A673 (cell line): ENCODE measurements around the gene KCND3. TPM values are rescaled to one million over a fixed set of nuclear protein-coding genes. Genes with fewer than 3 reads are reported as not detected.

Experiments used
- BruUV-seq: library from RNA; stranded (reverse); fragments of 400-500 nt; replicated peaks from 2 replicates; lab custom pipeline; 2021; lab: Mats Ljungman, UMichigan
- CTCF ChIA-PET: fragments of 300-600 bp; sonication (Branson Sonifier 250); formaldehyde crosslinking; loops from one replicate; lab custom pipeline; 2022; ENCODE audit warnings: antibody characterized with exemption; lab: Charles Lee
- POLR2A ChIA-PET: fragments of 300-600 bp; sonication (Branson Sonifier 250); formaldehyde crosslinking; loops from one replicate; lab custom pipeline; 2022; ENCODE audit warnings: antibody characterized with exemption; ENCODE audit not compliant: low non-redundant PET; lab: Charles Lee
- DNase-seq: peaks from one replicate; pipeline ENCODE4 v3.0.0-alpha.2; 2015; ENCODE audit warnings: low spot score
- H3K27ac ChIP-seq: fragments of 200-600 bp; sonication (generic); 2 replicates; pipeline ENCODE4 v1.5.1; 2016; ENCODE audit warnings: mixed run types, low read depth, mild to moderate bottlenecking, mixed read lengths, antibody characterized with exemption, low read length; ENCODE audit not compliant: poor library complexity, severe bottlenecking
- H3K27me3 ChIP-seq: fragments of 200-600 bp; sonication (generic); replicated peaks from 2 replicates; pipeline ENCODE4 v1.6.1; 2017; ENCODE audit warnings: mixed run types, low read depth, mild to moderate bottlenecking, mixed read lengths, antibody characterized with exemption, low read length; ENCODE audit not compliant: insufficient read depth, poor library complexity
- H3K36me3 ChIP-seq: fragments of 200-600 bp; sonication (generic); 2 replicates; pipeline ENCODE4 v1.6.1; 2016; ENCODE audit warnings: mixed run types, mild to moderate bottlenecking, mixed read lengths, antibody characterized with exemption, low read length; ENCODE audit not compliant: insufficient read depth, poor library complexity, severe bottlenecking
- H3K4me1 ChIP-seq: fragments of 200-600 bp; sonication (generic); 2 replicates; pipeline ENCODE4 v1.6.1; 2017; ENCODE audit warnings: mixed run types, mild to moderate bottlenecking, mixed read lengths, antibody characterized with exemption, low read length; ENCODE audit not compliant: insufficient read depth, poor library complexity, severe bottlenecking
- H3K4me3 ChIP-seq: fragments of 200-600 bp; sonication (generic); 2 replicates; pipeline ENCODE4 v1.5.1; 2016; ENCODE audit warnings: low read depth, mixed run types, mild to moderate bottlenecking, mixed read lengths, low read length; ENCODE audit not compliant: poor library complexity, severe bottlenecking
- H3K9me3 ChIP-seq: fragments of 200-600 bp; sonication (generic); 2 replicates; pipeline ENCODE4 v1.6.1; 2016; ENCODE audit warnings: mixed run types, low read depth, mild to moderate bottlenecking, mixed read lengths, antibody characterized with exemption, low read length; ENCODE audit not compliant: poor library complexity, severe bottlenecking
- EZH2 ChIP-seq: fragments of 200-600 bp; sonication (generic); IDR thresholded peaks from 2 replicates; pipeline ENCODE4 v1.6.1; 2017; ENCODE audit warnings: borderline replicate concordance, low read depth, mild to moderate bottlenecking, mixed read lengths, antibody characterized with exemption, low read length; ENCODE audit not compliant: poor library complexity, severe bottlenecking
- intact Hi-C: fragments of 100-400 bp; cut with micrococcal nuclease; formaldehyde crosslinking; loops from one replicate; pipeline ENCODE4 v1.10.0; 2022; ENCODE audit not compliant: unreplicated experiment
- total RNA-seq: library from RNA; stranded (reverse); gene quantifications from 2 replicates; pipeline ENCODE4 v1.2.3, GENCODE V29; 2021
- TF ChIP-seq, protein P1 (sequence below): fragments of 300-800, 200-600 bp; sonication (generic); conservative IDR thresholded peaks from 2 replicates; pipeline ENCODE4 v1.5.1; 2017; ENCODE audit warnings: low read depth, mild to moderate bottlenecking, antibody characterized with exemption, low read length, moderate library complexity, mixed read lengths

The KCND3 gene
- total RNA-seq, 1 experiment from 2014 or later = not detected

- Histone ChIP-seq H3K27me3 (no peaks in the 10 kb centered on the region), H3K36me3 (no peaks in the 10 kb centered on the region), H3K9me3 (no peaks in the 10 kb centered on the region), H3K27ac (no peak overlapping the region), H3K4me1 (peaks cover 8% of the 10 kb centered on the region), H3K4me3 (no peak overlapping the region)
- POLR2A ChIA-PET = no interaction called here
- no TSS peak for BruUV-seq
- intact Hi-C loops = no loop called here
- no peak for DNase-seq
- no peak for TF ChIP-seq EZH2
- TF ChIP-seq, protein P1, sequence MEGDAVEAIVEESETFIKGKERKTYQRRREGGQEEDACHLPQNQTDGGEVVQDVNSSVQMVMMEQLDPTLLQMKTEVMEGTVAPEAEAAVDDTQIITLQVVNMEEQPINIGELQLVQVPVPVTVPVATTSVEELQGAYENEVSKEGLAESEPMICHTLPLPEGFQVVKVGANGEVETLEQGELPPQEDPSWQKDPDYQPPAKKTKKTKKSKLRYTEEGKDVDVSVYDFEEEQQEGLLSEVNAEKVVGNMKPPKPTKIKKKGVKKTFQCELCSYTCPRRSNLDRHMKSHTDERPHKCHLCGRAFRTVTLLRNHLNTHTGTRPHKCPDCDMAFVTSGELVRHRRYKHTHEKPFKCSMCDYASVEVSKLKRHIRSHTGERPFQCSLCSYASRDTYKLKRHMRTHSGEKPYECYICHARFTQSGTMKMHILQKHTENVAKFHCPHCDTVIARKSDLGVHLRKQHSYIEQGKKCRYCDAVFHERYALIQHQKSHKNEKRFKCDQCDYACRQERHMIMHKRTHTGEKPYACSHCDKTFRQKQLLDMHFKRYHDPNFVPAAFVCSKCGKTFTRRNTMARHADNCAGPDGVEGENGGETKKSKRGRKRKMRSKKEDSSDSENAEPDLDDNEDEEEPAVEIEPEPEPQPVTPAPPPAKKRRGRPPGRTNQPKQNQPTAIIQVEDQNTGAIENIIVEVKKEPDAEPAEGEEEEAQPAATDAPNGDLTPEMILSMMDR = no peak
- CTCF ChIA-PET = no interaction called here
These were observed 262.4 kb downstream of the KCND3 start for GRCh38 chr1:111727056-111727455.

DNA sequence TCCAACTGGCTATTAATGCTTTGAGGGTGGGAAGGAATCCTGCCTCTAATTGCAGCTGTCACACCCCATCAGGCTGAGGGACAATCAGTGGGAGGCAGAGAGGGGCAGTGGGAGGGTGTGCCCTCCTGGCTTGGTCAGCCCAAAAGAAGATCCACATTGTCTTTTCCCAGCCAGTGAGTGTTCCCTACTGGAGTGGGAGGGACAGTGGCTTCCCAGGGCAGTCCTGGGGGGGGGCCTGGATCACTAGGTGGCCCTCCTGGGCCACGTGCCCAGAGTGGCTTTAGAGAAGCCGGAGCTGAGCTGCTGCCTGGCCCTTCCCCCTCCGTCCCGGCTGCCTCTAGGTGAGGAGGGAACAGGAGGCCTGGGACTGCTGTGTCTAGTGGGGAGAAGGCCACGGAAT is 264.3 kb downstream of the KCND3 start:
- Histone ChIP-seq H3K27me3 (no peaks in the 10 kb centered on the region), H3K27ac (no peak overlapping the region), H3K9me3 (no peaks in the 10 kb centered on the region), H3K4me3 (no peak overlapping the region), H3K4me1 (peaks cover 8% of the 10 kb centered on the region), H3K36me3 (no peaks in the 10 kb centered on the region)
- BruUV-seq = no TSS peak
- intact Hi-C loops = no loop called here
- no peak for DNase-seq
- CTCF ChIA-PET = no interaction called here
- TF ChIP-seq EZH2 = no peak
- TF ChIP-seq, protein P1 = no peak
- POLR2A ChIA-PET = no interaction called here

DNA sequence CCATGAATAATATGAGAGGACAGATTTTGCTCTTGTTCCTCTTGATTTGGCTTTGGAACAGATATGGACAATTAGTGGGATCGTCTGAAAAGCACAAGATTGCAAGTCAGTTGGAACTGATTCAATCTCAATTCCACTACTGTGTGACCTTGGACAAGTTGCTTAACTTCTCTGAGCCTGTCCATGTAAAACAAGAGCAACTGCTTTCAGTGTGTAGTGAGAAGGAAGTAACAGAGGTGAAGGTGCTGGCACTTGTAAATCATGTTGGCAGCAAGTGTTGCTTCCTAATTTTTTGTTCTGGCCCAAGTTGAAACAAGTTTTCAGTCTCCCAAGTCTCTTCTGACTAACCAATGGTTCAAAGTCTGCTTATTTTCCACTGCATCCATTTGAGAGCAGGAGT is 265.6 kb downstream of the KCND3 start:
- no peak for DNase-seq
- no peak overlapping the region for H3K4me3 ChIP-seq
- H3K4me1 ChIP-seq = peaks cover 8% of the 10 kb centered on the region
- BruUV-seq = no TSS peak
- H3K27me3 ChIP-seq = no peaks in the 10 kb centered on the region
- no peaks in the 10 kb centered on the region for H3K36me3 ChIP-seq
- TF ChIP-seq EZH2 = no peak
- TF ChIP-seq, protein P1 = no peak
- no peaks in the 10 kb centered on the region for H3K9me3 ChIP-seq
- H3K27ac ChIP-seq = no peak overlapping the region
- intact Hi-C loops = no loop called here
- CTCF ChIA-PET = no interaction called here
- POLR2A ChIA-PET = no interaction called here
